HCT116 (cell line): ENCODE measurements around the gene RNF150. TPM values are rescaled to one million over a fixed set of nuclear protein-coding genes. Genes with fewer than 3 reads are reported as not detected.

Experiments used
- ATAC-seq: fragments of 200-7000 bp; cut with Tn5 transposase; 2 replicates; pipeline ENCODE4 v1.9.1; 2020; ENCODE audit warnings: mild to moderate bottlenecking, moderate library complexity
- BruUV-seq: library from RNA; stranded (reverse); fragments of 400-500 nt; replicated peaks from 2 replicates; lab custom pipeline; 2021; lab: Mats Ljungman, UMichigan
- CTCF ChIA-PET: fragments of 300-600 bp; sonication (Branson Sonifier 250); formaldehyde crosslinking; loops from one replicate; lab custom pipeline; 2021; ENCODE audit warnings: antibody characterized with exemption; lab: Charles Lee
- POLR2A ChIA-PET: fragments of 300-600, 350-600 bp; sonication (Branson Sonifier 250); formaldehyde crosslinking; loops from one replicate; lab custom pipeline; 2021; ENCODE audit warnings: antibody characterized with exemption; lab: Charles Lee
- RAD21 ChIA-PET, 2 experiments: fragments of 300-600 bp; sonication (Branson Sonifier 250); formaldehyde crosslinking; loops; one replicate each; lab custom pipeline; 2023; ENCODE audit warnings: low total read pairs in 2 of 2; ENCODE audit not compliant: uncharacterized antibody in 2 of 2, unreplicated experiment in 2 of 2, low non-redundant PET in 1 of 2; lab: Charles Lee
- DNase-seq: peaks from one replicate; pipeline ENCODE4 v3.0.0-alpha.2; 2010; ENCODE audit warnings: low read depth, low spot score
- H2AFZ ChIP-seq: fragments of 200-600 bp; shearing (Covaris generic), sonication (generic); 2 replicates; pipeline ENCODE4 v1.6.1; 2017; ENCODE audit warnings: low read depth, mixed run types, mixed read lengths, antibody characterized with exemption, low read length; ENCODE audit not compliant: poor library complexity, severe bottlenecking
- H3K27ac ChIP-seq: 2 replicates; pipeline ENCODE4 v1.5.1; 2012; ENCODE audit warnings: low read depth, low read length
- H3K27me3 ChIP-seq: fragments of 200-600 bp; sonication (generic); 2 replicates; pipeline ENCODE4 v1.6.1; 2016; ENCODE audit warnings: mixed run types, low read length, mixed read lengths; ENCODE audit not compliant: insufficient read depth
- H3K36me3 ChIP-seq, 2 experiments: fragments of 200-500 bp in 1 of 2; fragments of 200-600 bp in 1 of 2; sonication (Bioruptor generic) in 1 of 2; sonication (generic) in 1 of 2; 2 replicates each; pipeline versions ENCODE4 v1.5.1 to v1.6.1; 2014 to 2016; ENCODE audit warnings: low read length in 2 of 2, inconsistent platforms in 1 of 2, mixed read lengths in 1 of 2, mixed run types in 1 of 2; ENCODE audit not compliant: insufficient read depth in 2 of 2, control insufficient read depth in 1 of 2
- H3K4me1 ChIP-seq, 2 experiments: fragments of 200-600 bp in 1 of 2; sonication (generic) in 1 of 2; 2 replicates each; pipeline versions ENCODE4 v1.5.1 to v1.6.1; 2012 to 2017; ENCODE audit warnings: low read length in 2 of 2, inconsistent platforms in 1 of 2, mild to moderate bottlenecking in 1 of 2, mixed read lengths in 1 of 2, mixed run types in 1 of 2, moderate library complexity in 1 of 2; ENCODE audit not compliant: insufficient read depth in 2 of 2, control insufficient read depth in 1 of 2
- H3K4me2 ChIP-seq: fragments of 200-600 bp; sonication (generic); 2 replicates; pipeline ENCODE4 v1.6.1; 2017; ENCODE audit warnings: mixed run types, low read length, mixed read lengths
- H3K4me3 ChIP-seq, 2 experiments: fragments of 200-600 bp in 1 of 2; sonication (generic) in 1 of 2; replicated peaks in 1 of 2; 2 replicates each; pipeline ENCODE4 v1.5.1; 2011 to 2016; ENCODE audit warnings: low read length in 2 of 2, control low read depth in 1 of 2, low read depth in 1 of 2, mild to moderate bottlenecking in 1 of 2, mixed read lengths in 1 of 2, mixed run types in 1 of 2
- H3K79me2 ChIP-seq: fragments of 200-600 bp; sonication (generic); 2 replicates; pipeline ENCODE4 v1.6.1; 2017; ENCODE audit warnings: mild to moderate bottlenecking, mixed run types, low read length, moderate library complexity, mixed read lengths; ENCODE audit not compliant: insufficient read depth
- H3K9ac ChIP-seq: fragments of 200-600 bp; sonication (generic); 2 replicates; pipeline ENCODE4 v1.6.1; 2016; ENCODE audit warnings: low read length, mixed read lengths
- H3K9me2 ChIP-seq: fragments of 200-600 bp; sonication (generic), shearing (Covaris generic); 2 replicates; pipeline ENCODE4 v1.6.1; 2017; ENCODE audit warnings: mixed run types, mild to moderate bottlenecking, moderate library complexity; ENCODE audit not compliant: insufficient read depth
- H3K9me3 ChIP-seq, 2 experiments: fragments of 200-500 bp in 1 of 2; fragments of 200-600 bp in 1 of 2; sonication (Bioruptor generic) in 1 of 2; sonication (generic) in 1 of 2; 2 replicates each; pipeline ENCODE4 v1.6.1; 2014 to 2017; ENCODE audit warnings: low read length in 2 of 2, mixed read lengths in 2 of 2, inconsistent platforms in 1 of 2, low read depth in 1 of 2, mild to moderate bottlenecking in 1 of 2, mixed run types in 1 of 2, moderate library complexity in 1 of 2; ENCODE audit not compliant: control insufficient read depth in 1 of 2, insufficient read depth in 1 of 2
- H4K20me1 ChIP-seq: fragments of 200-600 bp; sonication (generic), shearing (Covaris generic); 2 replicates; pipeline ENCODE4 v1.6.1; 2017; ENCODE audit warnings: mixed run types, mild to moderate bottlenecking, moderate library complexity; ENCODE audit not compliant: insufficient read depth
- ATF3 ChIP-seq: IDR thresholded peaks from 2 replicates; pipeline ENCODE4 v1.6.1; 2012
- CBX3 ChIP-seq: IDR thresholded peaks from 2 replicates; pipeline ENCODE4 v1.6.1; 2012; ENCODE audit warnings: low read depth
- CEBPB ChIP-seq: IDR thresholded peaks from 2 replicates; pipeline ENCODE4 v1.6.1; 2012; ENCODE audit warnings: low read depth
- CTCF ChIP-seq, 3 experiments: fragments of 200-600 bp in 1 of 3; sonication (generic) in 1 of 3; IDR thresholded peaks in 2 of 3; conservative IDR thresholded peaks in 1 of 3; 2 replicates each; pipeline ENCODE4 v1.5.1; 2012 to 2017; ENCODE audit warnings: low read depth in 2 of 3, low read length in 2 of 3, antibody characterized with exemption in 1 of 3, borderline replicate concordance in 1 of 3, control low read depth in 1 of 3, mild to moderate bottlenecking in 1 of 3, mixed read lengths in 1 of 3, mixed run types in 1 of 3, moderate library complexity in 1 of 3; ENCODE audit not compliant: insufficient read depth in 1 of 3
- EGR1 ChIP-seq: IDR thresholded peaks from 2 replicates; pipeline ENCODE4 v1.6.1; 2012; ENCODE audit warnings: low read depth
- ELF1 ChIP-seq: IDR thresholded peaks from 2 replicates; pipeline ENCODE4 v1.6.1; 2012; ENCODE audit warnings: low read depth, borderline replicate concordance
- EZH2 ChIP-seq: fragments of 200-600 bp; sonication (generic); IDR thresholded peaks from 2 replicates; pipeline ENCODE4 v1.6.1; 2017; ENCODE audit warnings: antibody characterized with exemption, mixed run types
- EZH2phosphoT487 ChIP-seq: fragments of 200-600 bp; IDR thresholded peaks from 2 replicates; pipeline ENCODE4 v1.6.1; 2018; ENCODE audit warnings: antibody characterized with exemption, borderline replicate concordance
- FOSL1 ChIP-seq: IDR thresholded peaks from 2 replicates; pipeline ENCODE4 v1.6.1; 2012; ENCODE audit warnings: low read depth
- POLR2AphosphoS5 ChIP-seq: IDR thresholded peaks from 2 replicates; pipeline ENCODE4 v1.6.1; 2011; ENCODE audit warnings: mild to moderate bottlenecking, low read depth, low read length, moderate library complexity
- RAD21 ChIP-seq: IDR thresholded peaks from 2 replicates; pipeline ENCODE4 v1.6.1; 2012; ENCODE audit warnings: low read depth, mild to moderate bottlenecking
- SIN3A ChIP-seq: IDR thresholded peaks from 2 replicates; pipeline ENCODE4 v1.6.1; 2012; ENCODE audit warnings: low read depth
- SP1 ChIP-seq: IDR thresholded peaks from 2 replicates; pipeline ENCODE4 v1.6.1; 2012; ENCODE audit warnings: low read depth
- YY1 ChIP-seq: IDR thresholded peaks from 2 replicates; pipeline ENCODE4 v1.6.1; 2011; ENCODE audit warnings: low read length, low read depth, moderate library complexity, mild to moderate bottlenecking; ENCODE audit not compliant: insufficient replicate concordance; ENCODE audit errors: extremely low read depth
- intact Hi-C: fragments of 100-400 bp; cut with micrococcal nuclease; formaldehyde crosslinking; loops from 2 replicates; pipeline ENCODE4 v1.10.0; 2022
- total RNA-seq: library from RNA; stranded (reverse); gene quantifications from one replicate; pipeline ENCODE4 v1.2.1, GENCODE V29; 2021; ENCODE audit not compliant: unreplicated experiment

Gene RNF150
- total RNA-seq, 1 experiment from 2014 or later = 0.07 TPM

- H3K4me2 ChIP-seq = no peak overlapping the region
- no peak overlapping the region for H3K27ac ChIP-seq
- DNase-seq (no peak), ATAC-seq (no peak)
- H3K4me3 ChIP-seq = no peak overlapping the region
- intact Hi-C loops = no loop called here
- no peaks in the 10 kb centered on the region for H4K20me1 ChIP-seq
- ChIA-PET RAD21 (no interaction called here), POLR2A (no interaction called here), CTCF (interaction anchor here (1.4 to 2.2 kb wide), 2 partner anchors 10 to 13 kb away, joined by 4 read pairs; no protein-coding TSS in a partner anchor)
- H3K79me2 ChIP-seq = no peaks in the 10 kb centered on the region
- TF ChIP-seq EZH2phosphoT487 (no peak), FOSL1 (no peak), EGR1 (no peak), CTCF (IDR thresholded peaks at IDR 0.05 in 2 of 3, conservative IDR thresholded peaks at IDR 0.05 in 1 of 3; ENCODE audit: borderline replicate concordance in 1 of 3, insufficient read depth in 1 of 3, low read depth in 2 of 3, low read length in 2 of 3) (no peak), CBX3 (no peak)
- no peak overlapping the region for H2AFZ ChIP-seq
- H3K9ac ChIP-seq = no peak overlapping the region
- BruUV-seq = no TSS peak
- H3K4me1 ChIP-seq = no peaks in the 10 kb centered on the region
- no peaks in the 10 kb centered on the region for H3K9me3 ChIP-seq
- no peaks in the 10 kb centered on the region for H3K27me3 ChIP-seq
- no peaks in the 10 kb centered on the region for H3K36me3 ChIP-seq
- H3K9me2 ChIP-seq = no peaks in the 10 kb centered on the region
Measured at GRCh38 chr4:140871368-140871767, 261.9 kb downstream of the RNF150 start.

- Histone ChIP-seq H3K4me2 (no peak overlapping the region), H4K20me1 (no peaks in the 10 kb centered on the region), H3K27ac (no peak overlapping the region), H3K4me3 (no peak overlapping the region), H3K79me2 (no peaks in the 10 kb centered on the region), H3K9ac (no peak overlapping the region), H3K9me3 (no peaks in the 10 kb centered on the region), H3K36me3 (no peaks in the 10 kb centered on the region), H2AFZ (no peak overlapping the region), H3K27me3 (no peaks in the 10 kb centered on the region), H3K4me1 (no peaks in the 10 kb centered on the region), H3K9me2 (no peaks in the 10 kb centered on the region)
- no peak for ATAC-seq
- intact Hi-C loops = no loop called here
- no peak for DNase-seq
- RAD21 ChIA-PET = no interaction called here
- CTCF ChIA-PET = no interaction called here
- POLR2A ChIA-PET = no interaction called here
- BruUV-seq = no TSS peak
- TF ChIP-seq ELF1 (no peak), CEBPB (no peak), POLR2AphosphoS5 (no peak), ATF3 (no peak), RAD21 (no peak), SP1 (no peak), EZH2 (no peak), FOSL1 (no peak), SIN3A (no peak), EZH2phosphoT487 (no peak), CTCF (IDR thresholded peaks at IDR 0.05 in 2 of 3, conservative IDR thresholded peaks at IDR 0.05 in 1 of 3; ENCODE audit: borderline replicate concordance in 1 of 3, insufficient read depth in 1 of 3, low read depth in 2 of 3, low read length in 2 of 3) (no peak), YY1 (no peak)
Measured at GRCh38 chr4:140870427-140870826, 262.8 kb downstream of the RNF150 start.
